OCI-LY3 (cell line): Measurements from ENCODE around the gene INHBB.
"Not testable (repeated sequence)": the region's sequence is repeated elsewhere in the genome, so short reads cannot be mapped to it uniquely, and the experiment has no call there.

Source experiments
- H2AFZ ChIP-seq: fragments of 200-600, 300-600 bp; shearing (Covaris generic); 2 replicates; pipeline ENCODE4 v1.6.0; 2014; ENCODE audit warnings: antibody characterized with exemption, low read depth, low read length
- H3K27ac ChIP-seq: fragments of 200-600, 300-600 bp; sonication (generic); 2 replicates; pipeline ENCODE4 v1.5.1; 2014; ENCODE audit warnings: mild to moderate bottlenecking, low read length, moderate library complexity, mixed read lengths
- H3K27me3 ChIP-seq: fragments of 200-600, 300-600 bp; sonication (generic); 2 replicates; pipeline ENCODE4 v1.6.1; 2014; ENCODE audit warnings: low read depth, low read length, mixed read lengths
- H3K36me3 ChIP-seq: fragments of 200-600, 300-600 bp; sonication (generic); replicated peaks from 2 replicates; pipeline ENCODE3; 2014; ENCODE audit warnings: low read depth, low read length, mixed read lengths
- H3K4me1 ChIP-seq: fragments of 300-600, 200-600 bp; sonication (generic); 2 replicates; pipeline ENCODE4 v1.6.1; 2014; ENCODE audit warnings: low read length, mixed read lengths
- H3K4me2 ChIP-seq: fragments of 200-600, 300-600 bp; sonication (generic); 2 replicates; pipeline ENCODE4 v1.6.1; 2014; ENCODE audit warnings: low read length, mixed read lengths
- H3K4me3 ChIP-seq: fragments of 300-600, 200-600 bp; sonication (generic); 2 replicates; pipeline ENCODE4 v1.5.1; 2014; ENCODE audit warnings: antibody characterized with exemption, mild to moderate bottlenecking, low read length, moderate library complexity
- H3K79me2 ChIP-seq: fragments of 300-600, 200-600 bp; shearing (Covaris generic); 2 replicates; pipeline ENCODE4 v1.6.1; 2014; ENCODE audit warnings: mild to moderate bottlenecking, low read length, mixed read lengths
- H3K9ac ChIP-seq: fragments of 300-600, 200-600 bp; shearing (Covaris generic); 2 replicates; pipeline ENCODE4 v1.6.0; 2014; ENCODE audit warnings: mild to moderate bottlenecking, low read length, moderate library complexity
- H3K9me3 ChIP-seq: fragments of 200-600, 300-600 bp; shearing (Covaris generic); 2 replicates; pipeline ENCODE4 v1.6.1; 2014; ENCODE audit warnings: low read length, mixed read lengths; ENCODE audit not compliant: insufficient read depth
- H4K20me1 ChIP-seq: fragments of 200-600, 300-600 bp; sonication (generic); 2 replicates; pipeline ENCODE4 v1.6.1; 2016; ENCODE audit warnings: low read length, mixed read lengths; ENCODE audit not compliant: insufficient read depth
- CTCF ChIP-seq: fragments of 200-600, 300-600 bp; sonication (generic); IDR thresholded peaks from 2 replicates; pipeline ENCODE4 v1.5.1; 2014; ENCODE audit warnings: antibody characterized with exemption, low read length, low read depth
- EZH2phosphoT487 ChIP-seq: fragments of 200-600 bp; shearing (Covaris generic); IDR thresholded peaks from 2 replicates; pipeline ENCODE4 v1.6.1; 2018; ENCODE audit warnings: antibody characterized with exemption, mixed run types, low read depth

INHBB gene

GRCh38 chr2:120310136-120310535, 35.8 kb upstream of the INHBB start:
- no peak overlapping the region for H3K27ac ChIP-seq
- no peaks in the 10 kb centered on the region for H3K9me3 ChIP-seq
- H2AFZ ChIP-seq: no peak overlapping the region
- no peak overlapping the region for H3K4me2 ChIP-seq
- H3K79me2 ChIP-seq: no peaks in the 10 kb centered on the region
- H3K36me3 ChIP-seq: no peaks in the 10 kb centered on the region
- H3K27me3 ChIP-seq: peaks cover 2% of the 10 kb centered on the region
- no peak overlapping the region for H3K9ac ChIP-seq
- peaks cover 29% of the 10 kb centered on the region for H3K4me1 ChIP-seq
- no peaks in the 10 kb centered on the region for H4K20me1 ChIP-seq
- no peak for TF ChIP-seq EZH2phosphoT487
- TF ChIP-seq CTCF: no peak
- no peak overlapping the region for H3K4me3 ChIP-seq

GRCh38 chr2:120310841-120311240, 35.1 kb upstream of the INHBB start:
- not testable (repeated sequence) for H4K20me1 ChIP-seq, H2AFZ ChIP-seq, H3K27me3 ChIP-seq, H3K27ac ChIP-seq, H3K9ac ChIP-seq, H3K4me2 ChIP-seq, H3K9me3 ChIP-seq, H3K79me2 ChIP-seq, H3K36me3 ChIP-seq, H3K4me3 ChIP-seq
- H3K4me1 ChIP-seq: peaks cover 29% of the 10 kb centered on the region

- H3K27me3 ChIP-seq: peaks cover 2% of the 10 kb centered on the region
- H3K79me2 ChIP-seq: no peaks in the 10 kb centered on the region
- H3K4me1 ChIP-seq: peaks cover 25% of the 10 kb centered on the region
- TF ChIP-seq EZH2phosphoT487 (no peak), CTCF (no peak)
- no peaks in the 10 kb centered on the region for H3K36me3 ChIP-seq
- H3K4me3 ChIP-seq: no peak overlapping the region
- H3K4me2 ChIP-seq: no peak overlapping the region
- no peak overlapping the region for H2AFZ ChIP-seq
- no peak overlapping the region for H3K27ac ChIP-seq
- H4K20me1 ChIP-seq: no peaks in the 10 kb centered on the region
- no peaks in the 10 kb centered on the region for H3K9me3 ChIP-seq
- H3K9ac ChIP-seq: no peak overlapping the region
These were observed 33.9 kb upstream of the INHBB start for GRCh38 chr2:120312076-120312475.

GRCh38 chr2:120312860-120313694, 32.9 kb upstream of the INHBB start:
- peak overlapping the region; percentile 67 for H3K4me2 ChIP-seq
- H3K27ac ChIP-seq: no peak overlapping the region
- peak overlapping the region; percentile 70 for H3K4me3 ChIP-seq
- H3K36me3 ChIP-seq: no peaks in the 10 kb centered on the region
- H2AFZ ChIP-seq: peak overlapping the region; percentile 79; the same call in 1 of the 2 replicates
- H3K27me3 ChIP-seq: peaks cover 2% of the 10 kb centered on the region
- H3K9ac ChIP-seq: peak overlapping the region; percentile 28; the same call in 1 of the 2 replicates
- H3K9me3 ChIP-seq: no peaks in the 10 kb centered on the region
- TF ChIP-seq CTCF (peak; percentile 91), EZH2phosphoT487 (no peak)
- no peaks in the 10 kb centered on the region for H4K20me1 ChIP-seq
- H3K4me1 ChIP-seq: peaks cover 17% of the 10 kb centered on the region
- H3K79me2 ChIP-seq: no peaks in the 10 kb centered on the region
